ENCODE results near the gene PTPN22. TPM values are rescaled to one million over a fixed set of nuclear protein-coding genes. Genes with fewer than 3 reads are reported as not detected.

PTPN22 gene
- total RNA-seq, 4 donors from 2014 or later: 4.0 to 28.1 (median 11.2) TPM

GRCh38 chr1:113887402-113888175 lies 16.1 kb upstream of the PTPN22 start, which contains the start of gene BCL2L15:
Gene BCL2L15, minus strand, starts transcription at chr1:113887581. Its CDS starts 206 bp downstream, at chr1:113887375.
- in situ Hi-C loops (cut with MboI; ENCODE audit: low pct_ligation_motif_present in 1 of 4, low pct_unique_long_range_greater_than_20kb in 1 of 4, low sequenced_read_pairs in 3 of 4) (no loop called here), intact Hi-C loops (cut with DNase I; ENCODE audit: low total_unique reads) (no loop called here)
- TF ChIP-seq CTCF (IDR thresholded peaks at IDR 0.05): no peak
- TF ChIP-seq EP300 (IDR thresholded peaks at IDR 0.05; ENCODE audit: low read depth): no peak
- TF ChIP-seq POLR2A (IDR thresholded peaks at IDR 0.05): peak; percentile 84
- TF ChIP-seq POLR2AphosphoS5 (IDR thresholded peaks at IDR 0.05): peak; percentile 46 to 91 (median 87)
- H3K4me1 ChIP-seq: peaks cover 0 to 38% (median 11%) of the 10 kb centered on the region in 4 donors
- H3K27me3 ChIP-seq: no peaks in the 10 kb centered on the region
- peak within 1 kb of the TSS; percentile 77 to 86 (median 78) for H3K27ac ChIP-seq
- no peak for DNase-seq
- H3K36me3 ChIP-seq: no peaks in the 10 kb centered on the region
- no peaks in the 10 kb centered on the region for H3K9me3 ChIP-seq
- 48 to 49% methylated on average over 5 to 6 of the region's 6 CpGs for WGBS, 2 donors (ENCODE audit: low coverage in 1 of 2)
- peak within 1 kb of the TSS in 3 of 4 donors; percentile 31 to 47 (median 32) for H3K4me3 ChIP-seq

GRCh38 chr1:113886417-113887401 lies 15.2 kb upstream of the PTPN22 start:
- peak overlapping the region in 3 of 4 donors; percentile 31 to 47 (median 32) for H3K4me3 ChIP-seq
- H3K27me3 ChIP-seq: no peaks in the 10 kb centered on the region
- no peak for TF ChIP-seq POLR2AphosphoS5 (IDR thresholded peaks at IDR 0.05)
- in situ Hi-C loops (cut with MboI; ENCODE audit: low pct_ligation_motif_present in 1 of 4, low pct_unique_long_range_greater_than_20kb in 1 of 4, low sequenced_read_pairs in 3 of 4): no loop called here
- DNase-seq: peak; percentile 25
- peaks cover 0 to 33% (median 11%) of the 10 kb centered on the region in 4 donors for H3K4me1 ChIP-seq
- 58 to 68% methylated on average over 5 to 17 of the region's 17 CpGs for WGBS, 2 donors (ENCODE audit: low coverage in 1 of 2)
- no peaks in the 10 kb centered on the region for H3K9me3 ChIP-seq
- peak overlapping the region; percentile 77 to 86 (median 78) for H3K27ac ChIP-seq
- intact Hi-C loops (cut with DNase I; ENCODE audit: low total_unique reads): no loop called here
- no peaks in the 10 kb centered on the region for H3K36me3 ChIP-seq

- intact Hi-C loops (cut with DNase I; ENCODE audit: low total_unique reads): no loop called here
- in situ Hi-C loops (cut with MboI; ENCODE audit: low pct_ligation_motif_present in 1 of 4, low pct_unique_long_range_greater_than_20kb in 1 of 4, low sequenced_read_pairs in 3 of 4): no loop called here
- TF ChIP-seq CTCF (IDR thresholded peaks at IDR 0.05) (no peak), POLR2AphosphoS5 (IDR thresholded peaks at IDR 0.05) (no peak), POLR2A (IDR thresholded peaks at IDR 0.05) (no peak), EP300 (IDR thresholded peaks at IDR 0.05; ENCODE audit: low read depth) (no peak)
- no peak overlapping the region for H3K27ac ChIP-seq
- H3K27me3 ChIP-seq: no peaks in the 10 kb centered on the region
- no peaks in the 10 kb centered on the region for H3K36me3 ChIP-seq
- H3K9me3 ChIP-seq: no peaks in the 10 kb centered on the region
- no peak overlapping the region for H3K4me3 ChIP-seq
- 49% methylated on average over 2 of the region's 2 CpGs; no CpG with 5 or more reads in 1 of the 2 donors for WGBS, 2 donors (ENCODE audit: low coverage in 1 of 2)
- no peak for DNase-seq
- peaks cover 0 to 36% (median 4%) of the 10 kb centered on the region in 4 donors for H3K4me1 ChIP-seq
Observed at GRCh38 chr1:113881661-113882060, 10.1 kb upstream of the PTPN22 start.

GRCh38 chr1:113879739-113880038 lies 8.2 kb upstream of the PTPN22 start:
- in situ Hi-C loops (cut with MboI; ENCODE audit: low pct_ligation_motif_present in 1 of 4, low pct_unique_long_range_greater_than_20kb in 1 of 4, low sequenced_read_pairs in 3 of 4): no loop called here

More at GRCh38 chr1:113879739-113880038, 8.2 kb upstream of the PTPN22 start:
- intact Hi-C loops (cut with DNase I; ENCODE audit: low total_unique reads): no loop called here
- no peaks in the 10 kb centered on the region for H3K36me3 ChIP-seq
- H3K9me3 ChIP-seq: no peaks in the 10 kb centered on the region
- H3K4me3 ChIP-seq: no peak overlapping the region
- no peak for DNase-seq
- 83 to 100% methylated on average over 2 to 4 of the region's 4 CpGs for WGBS, 2 donors (ENCODE audit: low coverage in 1 of 2)
- no peaks in the 10 kb centered on the region for H3K27me3 ChIP-seq
- peaks cover 0 to 41% (median 2%) of the 10 kb centered on the region in 4 donors for H3K4me1 ChIP-seq
- peak overlapping the region in 1 of 4 donors; percentile 3 for H3K27ac ChIP-seq
- TF ChIP-seq POLR2A (IDR thresholded peaks at IDR 0.05) (no peak), POLR2AphosphoS5 (IDR thresholded peaks at IDR 0.05) (no peak), CTCF (IDR thresholded peaks at IDR 0.05) (no peak), EP300 (IDR thresholded peaks at IDR 0.05; ENCODE audit: low read depth) (no peak)
